Subcutaneous abdominal adipose tissue (tissue), 5 donors: ENCODE data around the gene CDC25C.
"Not testable (repeated sequence)": the region's sequence is repeated elsewhere in the genome, so short reads cannot be mapped to it uniquely, and the experiment has no call there.

Experiments
- H3K27ac ChIP-seq: one replicate; pipeline ENCODE4 v1.7.0; 2013; ENCODE audit warnings: low read depth, mild to moderate bottlenecking, inconsistent platforms, low read length, moderate library complexity
- H3K27me3 ChIP-seq, 5 donors: one replicate each; pipeline ENCODE4 v1.7.0; 2013; ENCODE audit warnings: low read length in 5 of 5, inconsistent platforms in 1 of 5; ENCODE audit not compliant: control insufficient read depth in 5 of 5, insufficient read depth in 4 of 5
- H3K36me3 ChIP-seq, 5 donors: one replicate each; pipeline ENCODE4 v1.7.0; 2013; ENCODE audit warnings: low read length in 5 of 5; ENCODE audit not compliant: control insufficient read depth in 5 of 5, insufficient read depth in 5 of 5
- H3K4me1 ChIP-seq, 5 donors: one replicate each; pipeline ENCODE4 v1.7.0; 2013; ENCODE audit warnings: low read length in 5 of 5, mild to moderate bottlenecking in 3 of 5, moderate library complexity in 1 of 5; ENCODE audit not compliant: control insufficient read depth in 5 of 5, insufficient read depth in 5 of 5
- H3K4me3 ChIP-seq, 5 donors: one replicate each; pipeline ENCODE4 v1.7.0; 2013; ENCODE audit warnings: low read length in 5 of 5, low read depth in 1 of 5
- H3K9ac ChIP-seq, 5 donors: one replicate each; pipeline ENCODE4 v1.7.0; 2013; ENCODE audit warnings: low read length in 5 of 5, mild to moderate bottlenecking in 4 of 5, moderate library complexity in 3 of 5
- H3K9me3 ChIP-seq, 5 donors: one replicate each; pipeline ENCODE4 v1.7.0; 2013; ENCODE audit warnings: low read length in 5 of 5; ENCODE audit not compliant: control insufficient read depth in 5 of 5
- donor health status: healthy.
- donor health status: healthy.
- donor health status: healthy.
- donor health status: healthy.
- donor health status: healthy.

Gene CDC25C

DNA sequence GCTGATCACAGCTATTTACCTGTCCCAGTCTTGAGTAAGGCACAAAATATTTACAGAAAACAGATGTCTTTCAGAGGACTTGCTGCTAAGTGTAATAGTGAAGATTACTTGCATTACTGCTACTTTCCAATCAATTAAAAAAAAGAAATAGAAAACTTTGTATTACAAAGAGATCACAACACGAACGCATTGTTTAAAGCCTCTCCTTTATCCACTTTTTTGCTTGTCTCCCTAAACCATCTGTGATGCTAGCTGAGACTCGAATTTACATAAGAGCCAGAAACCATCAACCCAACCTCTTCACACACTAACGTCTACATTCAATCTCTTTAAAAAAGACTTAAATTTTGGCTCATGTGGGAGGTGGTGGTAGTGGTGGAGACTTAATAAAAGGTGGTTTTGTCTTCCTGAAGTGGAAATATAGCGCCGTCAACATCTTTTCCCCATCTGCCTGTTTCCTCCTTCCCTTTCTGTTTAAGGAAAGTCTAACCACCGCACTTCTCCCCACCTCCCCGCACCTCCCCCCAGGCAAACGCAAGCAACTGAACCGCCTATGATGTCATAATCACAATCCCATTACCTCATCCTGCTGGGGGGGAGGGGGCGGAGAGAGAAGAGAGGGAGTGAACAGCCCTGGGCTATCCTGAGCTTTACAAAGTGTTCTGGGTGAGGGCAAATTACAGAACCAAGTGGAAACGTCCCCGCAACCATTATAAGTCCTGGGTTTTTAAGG lies 5.5 kb upstream of the CDC25C start:
- H3K9me3 ChIP-seq, result no peaks in the 10 kb centered on the region
- H3K27me3 ChIP-seq, result no peaks in the 10 kb centered on the region
- peak overlapping the region; percentile 73 to 90 (median 81) for H3K4me3 ChIP-seq
- H3K36me3 ChIP-seq, result peaks cover 5 to 13% (median 11%) of the 10 kb centered on the region in 5 donors
- peak overlapping the region; percentile 49 to 96 (median 93) for H3K9ac ChIP-seq
- H3K27ac ChIP-seq, result peak overlapping the region; percentile 92
- peaks cover 3 to 34% (median 29%) of the 10 kb centered on the region in 5 donors for H3K4me1 ChIP-seq

DNA sequence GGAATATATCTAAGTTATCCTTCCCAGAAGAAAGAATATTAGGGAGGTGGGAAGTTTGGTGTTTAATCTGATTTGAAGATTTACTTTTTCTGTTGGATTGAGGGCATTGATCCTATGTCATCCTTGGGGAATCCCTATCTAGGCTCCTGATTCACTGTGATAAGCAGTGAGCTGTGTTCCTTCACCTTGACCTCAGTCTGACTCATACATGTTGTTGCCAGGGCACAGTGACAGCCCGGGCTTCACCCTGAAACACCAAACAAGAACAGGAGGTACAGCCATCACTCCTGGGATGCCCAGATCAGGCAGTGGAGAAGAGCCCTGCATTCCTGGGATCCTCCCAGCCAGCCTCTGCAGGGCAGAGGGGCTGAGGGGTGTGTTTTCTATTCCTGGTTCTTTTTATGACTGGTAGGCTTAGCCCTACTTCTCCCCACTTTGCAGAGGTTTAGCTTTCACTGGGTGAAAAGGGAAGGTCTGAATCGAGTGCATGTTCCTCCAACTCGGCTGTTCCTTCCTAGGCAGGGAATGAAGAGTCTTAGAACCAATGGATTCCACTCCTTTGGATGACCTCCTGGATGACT lies 3.4 kb upstream of the CDC25C start:
- Histone ChIP-seq H3K9me3 (no peaks in the 10 kb centered on the region), H3K9ac (no peak overlapping the region), H3K4me3 (no peak overlapping the region), H3K27me3 (no peaks in the 10 kb centered on the region), H3K36me3 (no peaks in the 10 kb centered on the region), H3K4me1 (peaks cover 4 to 34% (median 31%) of the 10 kb centered on the region in 5 donors), H3K27ac (no peak overlapping the region)

DNA sequence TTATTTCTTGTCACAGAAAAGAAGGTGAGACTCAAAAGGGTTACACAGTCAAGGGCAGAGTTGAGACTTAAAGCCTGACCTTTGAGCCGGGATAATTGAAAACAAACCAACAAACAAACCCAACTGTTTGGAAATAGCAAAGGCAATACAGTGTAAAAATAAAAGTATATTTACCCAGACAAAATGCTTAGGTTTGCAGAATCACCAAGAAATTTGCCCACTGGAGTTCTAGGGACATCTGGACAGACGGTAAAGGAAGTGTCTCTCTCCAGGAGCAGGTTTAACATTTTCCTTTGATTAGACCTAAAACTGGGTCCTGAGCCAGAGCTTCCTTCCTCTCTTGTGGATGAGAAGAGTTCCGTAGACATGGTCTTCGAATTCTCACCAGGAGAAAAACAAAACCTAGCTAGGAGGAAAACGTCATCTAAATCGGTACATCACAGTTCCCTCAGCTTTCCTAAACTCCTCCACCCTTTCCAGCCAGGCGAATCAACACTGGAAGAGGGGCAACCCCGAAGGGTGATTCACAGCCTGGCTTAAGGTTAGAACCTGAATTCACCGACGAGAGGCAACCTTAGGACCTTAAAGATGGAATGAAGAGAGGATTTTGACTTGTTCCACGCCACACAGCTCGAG lies 673 bp downstream of the CDC25C start:
- no peaks in the 10 kb centered on the region for H3K36me3 ChIP-seq
- H3K27me3 ChIP-seq, result no peaks in the 10 kb centered on the region
- no peak overlapping the region for H3K27ac ChIP-seq
- H3K4me1 ChIP-seq, result peaks cover 2 to 16% (median 13%) of the 10 kb centered on the region in 5 donors
- peak overlapping the region in 4 of 5 donors; percentile 8 to 72 (median 51) for H3K9ac ChIP-seq
- peak overlapping the region; percentile 75 to 86 (median 79) for H3K4me3 ChIP-seq
- no peaks in the 10 kb centered on the region for H3K9me3 ChIP-seq

DNA sequence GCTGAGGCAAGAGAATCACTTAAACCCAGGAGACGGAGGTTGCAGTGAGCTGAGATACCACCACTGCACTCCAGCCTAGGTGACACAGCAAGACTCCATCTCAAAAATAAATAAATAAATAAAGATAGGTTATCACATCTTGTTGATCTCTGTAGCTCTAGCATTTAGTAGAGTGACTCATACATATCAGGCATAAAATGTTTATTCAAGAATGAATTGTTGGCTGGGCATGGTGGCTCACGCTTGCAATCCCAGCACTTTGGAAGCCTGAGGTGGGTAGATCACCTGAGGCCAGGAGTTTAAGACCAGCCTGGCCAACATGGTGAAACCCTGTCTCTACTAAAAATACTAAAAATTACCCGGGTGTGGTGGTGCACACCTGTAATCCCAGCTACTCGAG lies 13.4 kb downstream of the CDC25C start:
- not testable (repeated sequence) for H3K9me3 ChIP-seq, H3K4me1 ChIP-seq

DNA sequence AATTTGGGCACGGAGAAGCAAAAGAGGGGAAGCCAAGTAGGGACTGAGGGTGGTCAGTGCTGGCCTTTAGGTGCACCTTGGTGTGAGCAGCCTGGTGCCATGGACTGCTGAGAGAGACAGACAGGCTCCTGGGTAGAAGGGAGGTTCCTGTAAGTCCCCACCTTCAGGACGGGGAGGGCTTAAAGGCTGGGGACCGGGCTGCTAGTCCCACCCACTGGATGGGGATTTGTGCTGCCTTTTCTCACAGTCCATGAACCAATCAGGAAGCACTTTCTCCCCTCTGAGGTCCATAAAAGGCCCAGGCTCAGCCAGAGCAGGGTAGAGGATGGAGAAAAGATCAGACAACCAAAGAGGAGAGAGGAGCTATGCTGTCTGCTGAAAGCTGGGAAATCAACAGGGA lies 15.2 kb downstream of the CDC25C start:
- Histone ChIP-seq H3K27ac (no peak overlapping the region), H3K27me3 (peaks cover 0 to under 1% (median 0%) of the 10 kb centered on the region in 5 donors), H3K9me3 (no peaks in the 10 kb centered on the region), H3K4me3 (no peak overlapping the region), H3K9ac (no peak overlapping the region), H3K36me3 (no peaks in the 10 kb centered on the region), H3K4me1 (no peaks in the 10 kb centered on the region)

More for the DNA sequence above, 13.4 kb downstream of the CDC25C start:
- not testable (repeated sequence) for H3K27me3 ChIP-seq, H3K27ac ChIP-seq, H3K4me3 ChIP-seq, H3K36me3 ChIP-seq, H3K9ac ChIP-seq

DNA sequence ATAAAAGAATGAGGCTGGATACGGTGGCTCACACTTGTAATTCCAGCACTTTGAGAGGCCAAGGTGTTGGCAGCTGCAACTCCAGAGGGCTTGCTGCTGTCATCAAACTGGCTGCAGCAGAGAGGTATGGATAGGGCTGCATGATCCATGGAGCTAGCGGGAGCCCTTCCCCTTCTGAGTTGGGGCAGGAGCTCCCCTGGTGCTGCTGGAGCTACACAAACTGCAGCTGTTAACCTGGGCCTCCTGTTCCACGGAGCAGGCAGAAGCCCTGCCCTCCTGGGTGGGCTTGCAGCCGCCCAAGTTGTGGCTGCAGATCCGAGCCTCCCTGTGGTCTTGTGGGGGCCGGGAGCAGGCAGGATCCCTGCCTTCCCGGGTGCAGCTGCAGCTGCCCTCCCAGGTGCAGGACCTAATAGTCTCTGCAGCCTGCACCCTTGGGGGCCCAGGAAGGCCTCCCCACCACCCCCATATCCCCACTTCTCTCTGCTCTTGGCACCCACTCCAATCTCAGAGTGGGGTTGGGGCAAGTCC lies 15.8 kb downstream of the CDC25C start:
- Histone ChIP-seq H3K9ac (no peak overlapping the region), H3K27me3 (peaks cover 0 to 2% (median 0%) of the 10 kb centered on the region in 5 donors), H3K9me3 (no peaks in the 10 kb centered on the region), H3K4me1 (no peaks in the 10 kb centered on the region), H3K4me3 (no peak overlapping the region), H3K36me3 (no peaks in the 10 kb centered on the region), H3K27ac (no peak overlapping the region)

DNA sequence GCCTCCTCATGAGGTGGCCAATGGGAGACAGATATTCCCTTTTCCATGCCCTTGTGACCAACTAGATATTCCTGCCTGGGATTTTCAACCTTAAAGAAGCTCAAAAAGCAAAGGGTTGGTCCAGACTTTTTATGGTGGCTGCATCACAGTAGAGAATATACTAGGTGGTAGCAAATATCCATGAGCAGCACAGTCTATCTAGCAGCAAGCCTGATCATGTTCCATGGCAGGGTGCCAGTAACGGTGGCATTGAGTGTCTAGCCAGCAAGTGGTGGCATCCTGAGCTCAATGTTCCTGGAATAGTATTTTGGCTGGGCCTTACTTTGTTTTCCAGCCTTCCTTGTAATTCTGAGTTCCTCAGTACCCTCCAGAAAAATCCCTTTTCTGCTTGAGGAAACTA lies 25.8 kb downstream of the CDC25C start:
- Histone ChIP-seq H3K36me3 (no peaks in the 10 kb centered on the region), H3K27me3 (no peaks in the 10 kb centered on the region), H3K9ac (no peak overlapping the region), H3K4me3 (no peak overlapping the region), H3K4me1 (no peaks in the 10 kb centered on the region), H3K9me3 (no peaks in the 10 kb centered on the region), H3K27ac (no peak overlapping the region)

DNA sequence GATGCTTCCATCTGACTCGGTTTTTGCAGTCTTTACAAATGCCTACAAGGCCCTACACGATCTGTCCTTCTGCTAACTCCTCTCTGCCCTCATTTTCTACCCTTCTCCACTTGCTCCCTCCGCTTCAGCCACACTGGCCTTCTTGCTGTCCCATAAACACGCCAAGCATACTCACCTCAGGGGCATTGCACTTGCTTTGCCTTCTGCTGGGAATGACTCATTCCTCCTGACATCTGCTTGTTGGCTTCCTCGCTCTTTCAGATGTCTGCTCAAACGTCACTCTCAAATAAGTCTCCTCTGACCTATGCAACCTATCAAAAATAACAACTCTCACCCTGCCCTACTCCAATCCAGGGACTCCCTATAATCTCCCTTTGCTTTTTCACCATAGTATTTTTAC lies 28.2 kb downstream of the CDC25C start:
- Histone ChIP-seq H3K9me3 (no peaks in the 10 kb centered on the region), H3K27ac (no peak overlapping the region), H3K9ac (no peak overlapping the region), H3K4me1 (no peaks in the 10 kb centered on the region), H3K27me3 (no peaks in the 10 kb centered on the region), H3K4me3 (no peak overlapping the region), H3K36me3 (no peaks in the 10 kb centered on the region)

DNA sequence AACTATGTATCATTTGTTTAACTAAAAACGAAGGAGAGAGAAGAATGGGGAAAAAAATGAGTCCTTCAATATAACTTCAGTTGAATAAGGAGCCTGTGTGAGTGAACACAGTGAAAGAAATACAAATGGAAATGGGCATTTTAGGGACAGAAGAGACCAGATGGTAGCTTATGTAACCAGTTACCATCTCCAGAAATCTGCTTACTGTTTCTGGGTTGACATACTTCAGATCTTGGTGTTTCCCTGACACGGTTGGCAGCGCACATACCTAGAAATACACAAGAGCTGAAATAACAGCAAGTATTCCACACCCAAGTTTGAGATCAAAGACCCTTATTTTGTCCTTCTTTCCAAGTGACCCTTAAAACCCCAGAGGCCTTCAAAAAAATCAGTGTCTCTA lies 42.3 kb downstream of the CDC25C start:
- Histone ChIP-seq H3K27ac (no peak overlapping the region), H3K4me3 (no peak overlapping the region), H3K4me1 (no peaks in the 10 kb centered on the region), H3K36me3 (no peaks in the 10 kb centered on the region), H3K9ac (no peak overlapping the region), H3K27me3 (no peaks in the 10 kb centered on the region), H3K9me3 (no peaks in the 10 kb centered on the region)

DNA sequence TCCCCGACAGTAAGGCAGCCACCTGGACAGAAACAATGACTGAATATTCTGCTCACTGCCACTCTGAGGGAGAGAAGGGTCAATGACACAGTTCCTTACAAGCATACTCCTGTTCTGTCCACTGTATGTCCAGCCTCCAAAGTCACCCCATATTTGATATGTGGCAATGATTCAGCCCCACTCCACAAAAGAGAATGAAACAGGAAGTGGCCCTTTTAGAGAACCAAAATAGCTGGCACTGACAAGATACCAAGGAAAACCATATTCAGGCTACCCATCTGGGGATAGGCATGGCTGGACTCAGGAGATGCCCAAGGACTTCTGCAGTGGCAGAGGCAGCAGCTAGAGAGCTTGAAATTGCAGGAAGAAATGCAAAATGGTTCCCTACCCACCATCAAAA lies 44.4 kb downstream of the CDC25C start:
- Histone ChIP-seq H3K36me3 (no peaks in the 10 kb centered on the region), H3K27me3 (no peaks in the 10 kb centered on the region), H3K9me3 (no peaks in the 10 kb centered on the region), H3K9ac (no peak overlapping the region), H3K27ac (no peak overlapping the region), H3K4me3 (no peak overlapping the region), H3K4me1 (no peaks in the 10 kb centered on the region)
